ENCODE measurements around the gene ADAMTSL1.

Gene ADAMTSL1

DNA sequence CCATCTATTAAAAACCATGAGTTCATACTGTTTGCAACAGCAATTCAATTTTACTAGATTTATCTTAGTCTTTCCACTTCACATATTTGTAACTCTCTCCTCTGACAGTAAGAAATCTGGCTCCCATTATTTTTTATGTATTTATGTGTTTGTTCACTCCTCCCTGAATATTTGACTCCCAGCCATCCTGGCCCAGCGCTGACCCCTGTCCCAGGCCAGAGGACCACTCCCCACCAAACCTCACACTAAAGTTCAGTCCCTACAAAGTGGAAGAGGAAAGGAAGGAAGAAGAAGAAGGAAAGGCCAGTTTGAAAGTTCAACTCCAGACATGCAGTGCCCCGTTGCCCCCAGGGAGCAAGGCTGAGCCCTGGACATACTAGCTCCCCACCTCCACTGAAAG lies 271.8 kb downstream of the ADAMTSL1 start:
- DNase-seq: no peak

DNA sequence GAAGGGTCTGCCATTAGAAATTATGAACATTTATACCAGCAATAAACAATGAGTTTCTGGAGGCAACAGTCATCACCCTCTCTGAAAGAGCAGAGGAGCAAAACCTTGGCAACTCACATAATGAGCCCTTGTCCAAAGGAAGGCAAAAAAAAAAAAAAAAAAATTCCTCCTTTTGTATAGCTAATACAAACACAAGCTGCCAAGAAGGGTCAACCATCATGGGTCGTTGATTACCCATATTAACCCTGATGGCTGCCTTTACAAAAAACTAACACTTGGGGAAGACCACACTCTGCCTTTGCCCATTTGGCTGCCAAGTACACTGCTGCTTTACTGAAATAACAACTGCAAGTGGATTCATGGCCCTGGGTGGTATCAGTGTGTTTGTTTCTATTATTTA lies 272.7 kb downstream of the ADAMTSL1 start:
- no peak for DNase-seq

DNA sequence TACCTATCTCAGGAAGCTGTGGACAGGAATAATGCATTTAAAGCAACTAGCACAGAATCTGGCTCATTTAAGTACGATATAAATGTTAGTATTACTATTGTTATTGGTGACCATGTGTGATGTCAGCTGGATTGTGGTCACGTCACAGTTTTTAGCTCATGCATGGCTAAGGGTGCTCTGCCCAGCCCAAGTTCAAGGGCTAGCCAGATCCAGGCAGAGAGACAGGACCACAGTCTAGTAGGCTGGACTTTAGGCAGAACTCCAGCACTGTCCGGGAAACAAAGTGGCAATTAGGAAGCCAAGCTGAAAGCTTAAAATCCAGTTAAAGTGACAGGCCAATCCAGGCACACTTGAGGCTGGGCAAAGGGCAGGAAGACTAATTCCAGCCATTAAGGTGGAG lies 273.6 kb downstream of the ADAMTSL1 start:
- DNase-seq: no peak

DNA sequence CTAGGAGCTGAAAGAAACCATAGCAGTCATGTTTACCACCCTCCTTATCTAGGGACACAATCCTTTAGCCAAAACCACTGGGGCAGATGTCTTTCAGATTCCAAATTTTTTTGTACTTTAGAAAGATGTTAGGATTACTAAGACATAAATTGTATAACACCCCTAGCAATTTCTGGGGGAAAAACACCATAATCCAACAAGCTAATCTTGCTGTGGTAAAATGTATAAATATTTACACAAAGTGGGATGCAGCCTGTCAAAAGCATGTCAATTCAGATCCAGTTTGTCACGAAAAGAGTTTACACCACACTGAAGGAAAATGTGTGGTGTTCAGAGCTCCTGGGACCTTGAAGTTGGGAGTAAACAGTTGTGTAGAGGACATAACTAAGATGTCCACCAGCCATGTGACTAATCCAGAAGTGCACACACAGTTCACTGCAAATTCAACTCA lies 274.3 kb downstream of the ADAMTSL1 start:
- no peak for DNase-seq

DNA sequence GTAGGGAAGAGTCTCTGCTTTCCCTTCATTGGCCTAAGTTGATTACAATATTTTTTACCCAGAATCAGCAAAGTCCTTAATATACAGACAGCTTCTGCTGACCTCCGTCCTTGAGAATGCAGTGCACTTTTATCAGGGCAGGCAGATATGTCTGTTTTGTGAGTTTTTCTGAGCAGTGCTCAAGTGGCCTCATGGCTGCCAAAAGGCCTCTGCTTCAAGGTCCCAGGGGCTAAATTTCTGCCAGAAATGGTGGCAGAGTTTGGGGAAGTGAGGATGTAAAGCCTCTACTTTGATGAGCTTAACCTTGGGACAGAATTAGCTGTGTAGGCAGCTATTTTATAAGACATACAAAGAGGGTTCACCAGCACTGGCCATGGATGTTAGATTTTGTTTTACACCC lies 275.8 kb downstream of the ADAMTSL1 start:
- no peak for DNase-seq

DNA sequence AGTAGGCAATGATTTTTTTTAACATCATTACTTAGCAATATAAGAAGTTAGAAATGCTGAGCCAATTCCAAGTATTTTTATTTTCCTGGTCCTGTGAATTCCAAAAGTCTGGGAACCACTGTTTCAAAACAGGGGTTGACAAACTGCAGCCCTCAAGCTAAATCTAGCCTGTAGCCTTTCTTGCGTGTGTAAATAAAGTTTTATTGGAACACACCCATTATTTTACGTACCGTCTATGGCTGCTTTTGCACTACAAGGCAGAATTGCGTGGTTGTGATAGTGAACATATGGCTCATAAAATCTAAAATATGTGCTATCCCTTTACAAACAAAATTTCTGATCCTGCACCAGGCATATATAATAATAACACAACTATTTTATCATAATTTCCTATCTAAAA lies 280.0 kb downstream of the ADAMTSL1 start:
- DNase-seq: no peak

DNA sequence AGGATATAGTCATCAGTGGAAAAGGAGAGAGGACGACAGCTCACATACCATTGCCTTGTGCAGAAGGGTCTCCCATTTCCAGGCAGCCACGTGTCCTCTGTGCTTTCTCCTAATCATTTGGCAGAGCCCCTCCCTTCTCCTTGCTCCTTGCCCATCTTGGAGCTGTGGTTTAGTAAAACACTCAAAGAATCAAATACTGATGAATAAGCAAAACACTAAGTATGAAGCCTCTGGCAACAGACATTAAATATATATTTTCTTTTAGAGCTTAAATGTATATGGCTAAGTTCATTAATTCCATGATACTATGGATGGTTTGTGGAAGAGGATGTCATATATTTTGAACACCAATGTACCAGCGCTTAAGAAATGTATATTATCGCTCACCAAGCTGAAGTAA lies 280.6 kb downstream of the ADAMTSL1 start:
- DNase-seq: no peak

DNA sequence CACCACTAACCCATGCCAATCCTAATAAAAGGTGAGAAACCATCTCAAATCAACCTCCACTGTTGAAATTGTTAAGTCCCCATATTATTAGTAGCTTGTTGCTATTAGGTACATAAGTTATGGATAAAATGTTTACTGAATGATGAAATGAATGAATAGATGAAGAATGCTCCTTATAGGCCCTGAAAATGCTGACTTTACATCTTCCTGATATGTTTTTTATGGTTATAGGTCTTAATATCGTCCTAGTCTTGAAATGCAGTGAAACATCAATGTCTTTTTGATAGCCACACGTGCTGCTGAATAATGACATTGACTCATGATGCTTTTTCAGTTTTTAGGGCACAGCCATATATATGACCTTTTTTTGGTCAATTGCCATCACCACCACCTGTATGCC lies 281.3 kb downstream of the ADAMTSL1 start:
- DNase-seq: no peak

DNA sequence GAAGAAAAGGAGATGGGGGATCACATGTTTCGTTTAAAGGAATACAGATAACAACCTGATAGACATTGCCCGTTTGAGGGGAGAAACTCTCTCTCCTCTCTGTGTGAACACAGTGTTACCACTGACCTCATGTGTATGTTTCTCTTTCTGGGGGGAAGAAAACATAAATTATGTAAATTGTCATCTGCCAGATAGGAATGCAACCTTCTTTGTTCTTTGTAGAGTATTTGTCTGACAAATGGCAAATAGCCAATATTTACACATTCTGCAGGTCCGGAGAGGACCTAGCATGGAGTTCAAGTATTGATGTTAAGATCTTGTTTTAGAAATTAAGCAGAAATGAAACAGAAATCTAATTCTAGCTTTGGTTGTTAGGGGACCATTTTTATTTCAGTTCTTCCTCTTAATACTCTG lies 282.8 kb downstream of the ADAMTSL1 start:
- no peak for DNase-seq

DNA sequence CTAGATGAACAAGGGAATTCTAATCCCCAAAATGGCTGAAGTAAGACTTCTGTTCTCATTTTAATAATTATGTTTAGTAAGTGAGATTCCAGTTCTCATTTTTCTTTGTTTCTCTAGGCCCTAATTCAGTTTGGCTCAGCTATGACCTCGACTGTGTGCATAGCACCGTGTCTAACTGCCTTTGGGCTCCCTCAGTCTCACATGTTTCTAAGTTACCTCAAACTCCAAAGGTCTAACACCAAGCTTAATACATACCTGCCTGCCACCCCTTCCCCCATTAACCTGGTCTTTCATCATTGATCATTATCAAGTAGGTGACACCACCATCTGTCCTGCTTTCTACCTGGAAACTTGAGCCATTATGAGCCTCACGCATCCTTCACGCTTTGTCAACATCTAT lies 285.9 kb downstream of the ADAMTSL1 start:
- DNase-seq: no peak

DNA sequence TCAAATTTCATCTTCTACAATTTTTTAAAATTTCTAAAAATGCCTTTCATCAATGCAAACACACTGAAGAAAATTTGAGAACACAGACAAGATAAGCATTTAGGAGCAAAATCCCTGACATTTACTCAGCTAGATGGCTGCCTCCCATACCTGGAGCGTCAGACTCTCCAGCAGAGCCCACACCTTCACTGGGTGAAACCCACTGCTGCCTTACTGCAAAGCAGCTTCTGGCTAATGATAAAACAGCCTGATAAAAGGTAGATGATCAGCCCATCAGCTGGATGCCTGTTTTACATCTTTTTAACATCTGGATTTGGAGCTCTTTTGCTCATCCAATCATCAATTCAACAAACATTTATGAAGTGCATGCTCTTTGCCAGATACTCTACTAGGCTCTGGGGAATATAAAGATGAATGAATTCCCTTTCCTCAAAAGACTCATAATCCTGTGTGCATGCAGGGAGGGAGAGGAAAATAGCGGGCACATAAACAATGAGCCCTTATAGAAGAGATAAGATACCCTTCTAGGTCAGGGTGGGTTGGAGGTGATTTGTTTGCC lies 287.9 kb downstream of the ADAMTSL1 start:
- no peak for DNase-seq

DNA sequence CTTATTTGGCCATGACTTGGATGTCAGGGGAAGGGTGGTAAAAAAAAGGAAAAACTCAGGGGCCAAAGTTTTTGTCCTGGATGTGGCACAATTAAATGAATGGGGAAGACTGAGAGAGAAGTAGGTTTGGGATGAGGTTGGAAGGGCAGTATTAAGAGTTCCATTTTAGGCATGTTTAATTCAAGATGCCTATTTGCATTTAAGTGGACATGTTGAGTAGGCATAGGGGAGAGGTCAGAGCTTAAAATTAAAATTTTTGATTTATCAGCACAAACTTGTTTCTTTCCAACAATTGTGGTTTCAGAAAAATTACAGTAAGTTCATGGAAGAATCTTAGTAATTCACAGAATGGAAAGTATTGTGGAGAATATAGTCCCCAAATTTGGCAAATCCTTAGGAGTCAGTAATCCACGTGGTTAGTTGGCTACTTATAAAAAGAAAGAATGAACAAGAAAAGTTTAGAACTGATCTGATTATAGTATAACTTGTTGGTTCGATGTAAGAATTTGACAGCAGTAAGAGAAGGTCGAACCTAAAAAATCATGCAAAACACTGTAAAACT lies 293.1 kb downstream of the ADAMTSL1 start:
- DNase-seq: no peak

DNA sequence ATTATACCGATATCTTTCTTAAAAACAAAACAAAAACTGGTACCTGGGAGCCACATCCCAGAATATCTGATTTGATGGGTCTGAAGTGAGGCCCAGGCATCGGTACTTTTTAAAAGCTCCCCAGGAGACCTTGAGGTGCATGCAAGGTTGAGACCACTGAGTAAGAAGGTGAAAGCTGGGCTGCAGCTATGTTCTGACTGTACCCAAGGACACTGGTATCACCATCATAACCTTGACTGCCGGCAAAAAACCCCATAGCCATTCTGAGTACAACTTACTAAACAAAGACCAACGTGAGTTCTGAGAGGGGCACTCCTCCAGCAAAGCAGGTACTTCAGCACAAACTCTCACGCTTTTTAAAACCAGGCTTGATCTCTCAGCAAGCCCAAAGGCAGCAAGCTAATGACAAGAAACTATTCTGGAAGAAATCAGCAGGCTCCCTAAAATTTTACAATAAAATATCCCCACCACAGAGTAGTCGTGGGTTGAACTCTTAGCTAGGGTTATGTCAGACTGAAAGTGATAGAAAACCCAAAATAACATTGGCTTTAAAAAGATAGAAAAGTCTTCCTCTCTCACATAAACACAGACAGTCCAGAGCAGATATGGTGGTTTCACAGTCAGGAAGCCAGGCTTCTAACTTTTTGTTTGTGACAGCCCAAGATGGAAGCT lies 295.1 kb downstream of the ADAMTSL1 start:
- no peak for DNase-seq

DNA sequence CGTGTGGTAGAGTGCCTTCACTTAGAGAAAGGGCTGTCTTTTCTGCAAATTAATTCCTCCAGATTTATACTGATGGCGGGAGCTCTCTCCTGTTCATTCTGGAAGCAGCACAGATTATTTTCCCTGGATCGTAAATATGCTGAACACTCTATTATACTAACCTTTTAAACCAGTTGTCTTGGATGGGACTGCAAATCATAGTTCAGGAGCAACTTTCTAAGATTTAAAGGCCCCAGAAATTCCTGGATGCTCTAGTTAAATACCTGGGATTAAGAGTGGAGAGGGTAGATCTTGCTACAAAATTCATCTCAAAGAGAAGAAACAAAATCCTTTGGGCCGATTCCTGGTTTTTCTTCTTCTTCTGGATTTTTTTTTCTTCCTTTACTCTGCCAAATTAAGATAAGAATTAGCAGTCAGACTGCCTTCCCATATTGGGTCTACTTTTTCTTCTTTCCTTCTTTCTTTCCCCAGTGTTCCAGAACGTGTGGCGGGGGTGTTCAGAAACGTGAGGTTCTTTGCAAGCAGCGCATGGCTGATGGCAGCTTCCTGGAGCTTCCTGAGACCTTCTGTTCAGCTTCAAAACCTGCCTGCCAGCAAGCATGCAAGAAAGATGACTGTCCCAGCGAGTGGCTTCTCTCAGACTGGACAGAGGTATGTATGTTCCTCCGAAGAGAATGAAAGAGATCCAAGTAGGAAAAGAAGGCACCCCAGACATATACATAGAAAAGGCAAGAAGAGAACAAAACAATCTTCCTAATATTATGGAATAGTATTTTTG lies 296.4 kb downstream of the ADAMTSL1 start:
- DNase-seq: no peak

DNA sequence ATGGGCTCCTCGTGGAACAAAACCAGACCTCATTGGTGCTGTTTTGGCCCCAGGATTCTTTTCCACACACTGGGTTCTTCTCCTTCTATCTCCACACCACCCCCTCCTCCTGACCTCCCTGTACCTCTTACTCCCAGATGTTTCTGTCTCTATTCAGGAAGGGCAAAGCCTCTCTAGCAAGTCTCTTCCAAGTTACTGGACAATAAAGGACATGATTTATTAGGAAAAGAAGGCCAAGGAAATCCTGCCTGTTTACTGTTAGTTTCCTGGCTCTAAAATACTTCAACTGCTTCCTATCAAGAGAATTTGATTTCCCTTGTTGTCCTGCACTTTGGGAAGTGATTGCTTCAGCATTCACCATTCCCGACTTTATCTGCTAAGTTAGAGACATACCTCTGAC lies 297.1 kb downstream of the ADAMTSL1 start:
- DNase-seq: no peak

DNA sequence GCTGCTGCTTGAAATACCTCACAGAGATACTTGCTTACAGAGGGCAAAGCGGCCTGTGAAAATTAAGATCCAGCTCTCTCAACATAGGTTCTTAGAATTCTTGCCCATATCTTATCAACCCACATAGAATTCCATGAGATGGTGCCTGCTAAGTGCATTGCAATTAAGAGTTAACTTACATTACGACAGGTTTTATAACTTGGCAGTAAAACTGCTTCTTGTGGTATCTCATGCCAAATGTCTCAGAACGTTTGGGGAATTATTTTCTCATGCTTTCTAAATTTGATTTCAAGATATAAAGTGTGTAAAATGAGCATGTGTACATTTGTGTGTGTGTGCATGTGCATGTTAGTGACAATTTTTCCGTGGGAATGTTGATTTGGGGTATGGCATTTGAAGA lies 297.8 kb downstream of the ADAMTSL1 start:
- no peak for DNase-seq

DNA sequence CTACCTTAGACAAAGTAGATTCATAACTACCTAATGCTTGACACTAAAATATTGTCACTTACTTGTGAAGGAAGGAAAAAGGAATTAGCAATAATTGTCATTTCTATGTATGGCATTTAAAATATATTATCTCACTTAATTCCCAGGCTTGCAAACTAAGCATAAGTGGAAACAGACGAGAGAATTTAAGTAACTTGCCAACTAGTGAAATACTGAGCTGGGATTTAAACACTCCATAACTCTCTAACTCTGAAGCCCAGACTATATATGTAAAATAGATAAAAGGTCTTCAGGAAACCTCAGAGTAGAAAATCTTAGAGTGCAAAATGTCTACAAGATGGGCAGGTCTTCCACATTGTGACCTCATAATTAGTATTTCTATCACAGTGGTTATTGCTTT lies 301.3 kb downstream of the ADAMTSL1 start:
- DNase-seq: no peak

DNA sequence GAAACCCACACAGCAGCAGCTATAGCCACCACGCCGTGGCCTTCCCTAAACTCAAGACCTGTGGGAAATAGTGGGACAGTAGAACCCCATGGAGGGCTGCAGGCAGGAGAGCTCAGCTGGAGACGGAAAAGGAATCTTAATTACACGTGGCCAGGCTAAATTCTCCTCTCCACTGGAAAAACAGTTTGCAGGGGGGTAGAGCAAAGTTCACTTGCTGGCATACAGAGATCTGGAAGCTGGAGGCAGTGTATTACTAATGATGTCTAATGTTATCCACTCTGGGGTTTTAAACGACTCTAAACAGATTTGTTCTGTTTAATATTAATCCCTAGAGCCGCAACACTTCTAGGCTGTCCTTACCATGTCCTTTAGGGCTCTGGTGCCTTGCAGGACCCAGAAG lies 302.0 kb downstream of the ADAMTSL1 start:
- DNase-seq: no peak

DNA sequence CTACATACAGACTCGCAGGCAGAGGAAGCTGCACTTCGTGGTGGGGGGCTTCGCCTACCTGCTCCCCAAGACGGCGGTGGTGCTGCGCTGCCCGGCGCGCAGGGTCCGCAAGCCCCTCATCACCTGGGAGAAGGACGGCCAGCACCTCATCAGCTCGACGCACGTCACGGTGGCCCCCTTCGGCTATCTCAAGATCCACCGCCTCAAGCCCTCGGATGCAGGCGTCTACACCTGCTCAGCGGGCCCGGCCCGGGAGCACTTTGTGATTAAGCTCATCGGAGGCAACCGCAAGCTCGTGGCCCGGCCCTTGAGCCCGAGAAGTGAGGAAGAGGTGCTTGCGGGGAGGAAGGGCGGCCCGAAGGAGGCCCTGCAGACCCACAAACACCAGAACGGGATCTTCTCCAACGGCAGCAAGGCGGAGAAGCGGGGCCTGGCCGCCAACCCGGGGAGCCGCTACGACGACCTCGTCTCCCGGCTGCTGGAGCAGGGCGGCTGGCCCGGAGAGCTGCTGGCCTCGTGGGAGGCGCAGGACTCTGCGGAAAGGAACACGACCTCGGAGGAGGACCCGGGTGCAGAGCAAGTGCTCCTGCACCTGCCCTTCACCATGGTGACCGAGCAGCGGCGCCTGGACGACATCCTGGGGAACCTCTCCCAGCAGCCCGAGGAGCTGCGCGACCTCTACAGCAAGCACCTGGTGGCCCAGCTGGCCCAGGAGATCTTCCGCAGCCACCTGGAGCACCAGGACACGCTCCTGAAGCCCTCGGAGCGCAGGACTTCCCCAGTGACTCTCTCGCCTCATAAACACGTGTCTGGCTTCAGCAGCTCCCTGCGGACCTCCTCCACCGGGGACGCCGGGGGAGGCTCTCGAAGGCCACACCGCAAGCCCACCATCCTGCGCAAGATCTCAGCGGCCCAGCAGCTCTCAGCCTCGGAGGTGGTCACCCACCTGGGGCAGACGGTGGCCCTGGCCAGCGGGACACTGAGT lies 303.2 kb downstream of the ADAMTSL1 start:
- no peak for DNase-seq

DNA sequence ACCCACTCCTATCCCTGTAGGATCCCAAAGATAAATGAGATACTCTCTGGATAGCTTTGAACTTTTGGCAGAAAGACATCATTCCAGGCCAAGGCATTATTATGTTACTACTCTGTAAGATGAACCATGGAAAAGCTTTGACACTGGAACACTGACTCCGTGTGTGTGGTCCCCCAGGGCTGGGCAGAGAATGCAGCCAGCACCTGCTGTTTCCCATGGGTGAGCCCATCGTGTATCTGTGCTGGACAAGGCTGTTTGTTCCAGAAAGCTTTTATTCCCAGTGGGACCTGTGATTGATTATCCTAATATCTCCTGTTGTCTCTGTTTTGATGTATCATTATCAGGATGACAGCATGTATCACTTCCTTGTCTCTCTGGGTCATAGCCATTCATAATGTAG lies 304.2 kb downstream of the ADAMTSL1 start:
- no peak for DNase-seq

DNA sequence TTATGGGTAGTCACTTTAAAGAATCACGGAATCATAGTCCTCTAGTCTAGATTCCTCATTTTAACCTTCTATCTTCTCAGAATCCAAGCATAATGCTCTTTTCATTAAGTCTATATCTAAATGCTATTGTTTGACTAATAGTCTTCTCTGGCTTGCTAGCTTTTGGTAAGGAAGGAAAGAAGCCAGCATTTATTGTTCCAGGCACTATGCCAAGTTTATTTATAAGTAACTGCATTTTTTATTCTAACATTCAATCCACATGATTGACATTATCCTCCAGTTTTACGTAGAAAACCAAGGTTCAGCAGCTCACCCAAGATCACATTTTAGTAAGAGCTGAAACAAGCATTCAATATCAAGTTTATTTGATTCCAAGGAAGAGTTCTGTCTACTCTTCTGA lies 304.9 kb downstream of the ADAMTSL1 start:
- DNase-seq: no peak

DNA sequence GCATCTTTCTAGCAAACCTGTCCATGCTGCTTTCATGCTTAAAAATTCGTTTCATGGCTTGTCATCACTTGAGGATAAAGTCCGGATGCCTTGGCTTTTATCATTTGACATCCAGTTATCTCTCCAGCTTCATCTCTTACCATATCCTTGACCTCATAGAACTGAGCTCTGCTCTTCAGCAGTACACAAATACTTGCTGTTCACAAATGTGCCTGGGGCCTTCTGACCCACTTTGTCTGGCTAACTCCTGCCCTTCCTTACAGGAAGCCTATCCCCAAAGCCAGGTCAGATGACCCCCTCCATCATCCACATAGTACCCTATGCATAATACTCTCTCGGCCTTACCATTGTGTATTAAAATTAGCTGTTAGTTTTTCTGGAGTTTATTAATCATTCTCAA lies 310.0 kb downstream of the ADAMTSL1 start:
- DNase-seq: no peak

DNA sequence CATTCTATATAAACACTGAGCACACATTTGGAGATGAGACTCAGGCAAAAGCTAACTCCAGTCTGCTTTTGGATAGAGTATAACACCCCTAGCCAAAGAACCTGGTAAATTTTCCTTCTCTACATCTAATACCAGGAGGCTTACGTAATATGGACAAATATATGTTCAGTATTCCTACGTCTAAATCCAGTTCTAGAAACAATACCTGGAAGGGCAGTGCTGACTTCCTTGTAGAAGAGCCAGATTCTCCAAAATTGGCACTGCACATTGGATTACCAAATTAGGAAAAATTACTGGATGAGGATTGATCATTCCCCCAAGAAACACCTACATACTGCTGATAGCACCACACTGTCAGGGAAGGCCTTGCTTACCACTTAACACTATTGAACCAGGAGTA lies 311.7 kb downstream of the ADAMTSL1 start:
- no peak for DNase-seq

All from KG1 (cell line).